OCI-LY1 (cell line): ENCODE measurements around the gene USP48.

Source experiments
- H2AFZ ChIP-seq: fragments of 200-600 bp; sonication (generic), shearing (Covaris generic); 2 replicates; pipeline ENCODE4 v1.6.0; 2014; ENCODE audit warnings: antibody characterized with exemption, mild to moderate bottlenecking, low read length
- H3F3A ChIP-seq: fragments of 200-600 bp; sonication (generic), shearing (Covaris generic); 2 replicates; pipeline ENCODE4 v1.6.0; 2014; ENCODE audit warnings: mild to moderate bottlenecking, antibody characterized with exemption, low read length, moderate library complexity; ENCODE audit not compliant: insufficient read depth
- H3K27ac ChIP-seq: fragments of 200-600 bp; sonication (generic); 2 replicates; pipeline ENCODE4 v1.5.1; 2014; ENCODE audit warnings: low read length, mixed run types, mild to moderate bottlenecking, low read depth; ENCODE audit not compliant: poor library complexity, severe bottlenecking
- H3K27me3 ChIP-seq: fragments of 200-600 bp; sonication (generic); 2 replicates; pipeline ENCODE4 v1.6.0; 2014; ENCODE audit warnings: antibody characterized with exemption, mild to moderate bottlenecking, low read length, moderate library complexity; ENCODE audit not compliant: insufficient read depth
- H3K36me3 ChIP-seq: fragments of 200-600 bp; sonication (generic); 2 replicates; pipeline ENCODE4 v1.6.1; 2014; ENCODE audit warnings: mild to moderate bottlenecking, antibody characterized with exemption, low read length, moderate library complexity, mixed read lengths; ENCODE audit not compliant: insufficient read depth
- H3K4me1 ChIP-seq: fragments of 200-600 bp; sonication (generic); 2 replicates; pipeline ENCODE4 v1.5.1; 2014; ENCODE audit warnings: mild to moderate bottlenecking, low read length, moderate library complexity; ENCODE audit not compliant: insufficient read depth, severe bottlenecking
- H3K4me2 ChIP-seq: fragments of 200-600 bp; sonication (generic), shearing (Covaris generic); 2 replicates; pipeline ENCODE4 v1.6.1; 2014; ENCODE audit warnings: low read length
- H3K4me3 ChIP-seq: fragments of 200-600 bp; sonication (generic); 2 replicates; pipeline ENCODE4 v1.5.1; 2014; ENCODE audit warnings: low read length, low read depth, mild to moderate bottlenecking, mixed read lengths; ENCODE audit not compliant: poor library complexity, severe bottlenecking
- H3K79me2 ChIP-seq: fragments of 200-600 bp; shearing (Covaris generic); 2 replicates; pipeline ENCODE4 v1.6.1; 2016; ENCODE audit warnings: mixed run types, low read length, mixed read lengths; ENCODE audit not compliant: insufficient read depth
- H3K9ac ChIP-seq: fragments of 200-600 bp; sonication (generic), shearing (Covaris generic); 2 replicates; pipeline ENCODE4 v1.6.1; 2014; ENCODE audit warnings: mild to moderate bottlenecking, low read length, mixed read lengths
- H3K9me2 ChIP-seq: fragments of 200-600 bp; sonication (generic), shearing (Covaris generic); 2 replicates; pipeline ENCODE4 v1.6.1; 2014; ENCODE audit warnings: low read depth, mild to moderate bottlenecking, low read length, mixed read lengths
- H3K9me3 ChIP-seq: fragments of 200-600 bp; shearing (Covaris generic); 2 replicates; pipeline ENCODE4 v1.6.1; 2014; ENCODE audit warnings: low read length, mixed read lengths
- H4K20me1 ChIP-seq: fragments of 200-600 bp; sonication (generic), shearing (Covaris generic); 2 replicates; pipeline ENCODE4 v1.6.0; 2016; ENCODE audit warnings: mild to moderate bottlenecking, low read length; ENCODE audit not compliant: insufficient read depth
- EZH2 ChIP-seq: fragments of 200-600 bp; sonication (generic), shearing (Covaris generic); IDR thresholded peaks from 2 replicates; pipeline ENCODE4 v1.8.0; 2017; ENCODE audit warnings: borderline replicate concordance, mixed run types, mild to moderate bottlenecking, antibody characterized with exemption, low read length, moderate library complexity, mixed read lengths
- TF ChIP-seq, protein P1 (sequence below): fragments of 200-600 bp; sonication (generic), shearing (Covaris generic); IDR thresholded peaks from 2 replicates; pipeline ENCODE4 v1.5.1; 2017; ENCODE audit warnings: mild to moderate bottlenecking, antibody characterized with exemption, low read length, moderate library complexity, mixed read lengths

The USP48 gene

DNA sequence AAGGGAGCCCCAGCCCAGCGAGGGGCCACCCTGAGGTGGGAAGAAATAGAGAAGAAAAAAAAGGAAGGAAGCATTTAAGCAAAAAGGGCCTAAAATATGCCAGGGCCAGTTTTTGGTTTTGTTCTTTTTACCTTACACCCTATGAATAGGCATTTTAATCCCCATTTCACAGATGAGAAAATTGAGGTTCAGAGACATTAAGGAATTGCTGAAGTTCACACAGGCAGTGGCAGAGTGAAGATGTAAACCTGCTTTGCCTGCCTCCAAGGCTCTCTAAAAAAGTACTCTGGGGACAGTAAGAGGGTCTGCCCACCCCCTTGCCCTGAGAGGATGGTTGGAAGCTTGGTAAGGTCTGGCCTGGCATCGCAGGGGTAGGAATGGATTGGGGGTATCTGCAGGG, 133.6 kb downstream of the USP48 start:
- TF ChIP-seq EZH2 = no peak
- TF ChIP-seq, protein P1, sequence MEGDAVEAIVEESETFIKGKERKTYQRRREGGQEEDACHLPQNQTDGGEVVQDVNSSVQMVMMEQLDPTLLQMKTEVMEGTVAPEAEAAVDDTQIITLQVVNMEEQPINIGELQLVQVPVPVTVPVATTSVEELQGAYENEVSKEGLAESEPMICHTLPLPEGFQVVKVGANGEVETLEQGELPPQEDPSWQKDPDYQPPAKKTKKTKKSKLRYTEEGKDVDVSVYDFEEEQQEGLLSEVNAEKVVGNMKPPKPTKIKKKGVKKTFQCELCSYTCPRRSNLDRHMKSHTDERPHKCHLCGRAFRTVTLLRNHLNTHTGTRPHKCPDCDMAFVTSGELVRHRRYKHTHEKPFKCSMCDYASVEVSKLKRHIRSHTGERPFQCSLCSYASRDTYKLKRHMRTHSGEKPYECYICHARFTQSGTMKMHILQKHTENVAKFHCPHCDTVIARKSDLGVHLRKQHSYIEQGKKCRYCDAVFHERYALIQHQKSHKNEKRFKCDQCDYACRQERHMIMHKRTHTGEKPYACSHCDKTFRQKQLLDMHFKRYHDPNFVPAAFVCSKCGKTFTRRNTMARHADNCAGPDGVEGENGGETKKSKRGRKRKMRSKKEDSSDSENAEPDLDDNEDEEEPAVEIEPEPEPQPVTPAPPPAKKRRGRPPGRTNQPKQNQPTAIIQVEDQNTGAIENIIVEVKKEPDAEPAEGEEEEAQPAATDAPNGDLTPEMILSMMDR = no peak
- Histone ChIP-seq H3K4me3 (no peak overlapping the region), H3K36me3 (no peaks in the 10 kb centered on the region), H4K20me1 (no peaks in the 10 kb centered on the region), H3K9me2 (no peaks in the 10 kb centered on the region), H3K27me3 (peaks cover 9% of the 10 kb centered on the region; the same call in 1 of the 2 replicates), H3K79me2 (no peaks in the 10 kb centered on the region), H3F3A (no peaks in the 10 kb centered on the region), H3K9me3 (no peaks in the 10 kb centered on the region), H3K9ac (no peak overlapping the region), H3K4me1 (peaks cover 7% of the 10 kb centered on the region), H3K27ac (no peak overlapping the region), H3K4me2 (no peak overlapping the region), H2AFZ (no peak overlapping the region)

DNA sequence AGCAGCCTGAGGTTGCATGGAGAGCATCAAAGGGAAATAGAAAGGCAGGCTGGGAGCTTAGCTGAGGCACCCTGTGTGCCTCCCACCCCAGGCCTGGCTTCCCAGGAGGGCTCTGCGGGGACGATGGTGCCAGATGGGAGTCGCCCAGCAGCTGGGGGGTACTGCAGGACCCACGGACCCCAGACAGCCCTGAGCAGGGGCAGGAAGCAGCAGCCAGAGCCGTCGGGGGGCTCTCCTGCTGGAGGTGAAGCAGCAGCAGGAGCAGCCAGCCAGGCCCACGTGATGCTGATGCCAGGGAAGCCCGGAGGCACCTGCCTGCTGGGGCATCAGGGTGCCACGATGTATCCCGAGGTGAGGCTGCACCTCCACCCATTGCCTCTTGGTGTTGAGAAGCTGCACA, 134.2 kb downstream of the USP48 start:
- peaks cover 7% of the 10 kb centered on the region for H3K4me1 ChIP-seq
- H3K4me2 ChIP-seq = no peak overlapping the region
- H3K27me3 ChIP-seq = peaks cover 9% of the 10 kb centered on the region; the same call in 1 of the 2 replicates
- no peak overlapping the region for H3K9ac ChIP-seq
- H3K36me3 ChIP-seq = no peaks in the 10 kb centered on the region
- H3K27ac ChIP-seq = no peak overlapping the region
- H3K4me3 ChIP-seq = no peak overlapping the region
- TF ChIP-seq, protein P1 = no peak
- TF ChIP-seq EZH2 = no peak
- H2AFZ ChIP-seq = no peak overlapping the region
- H3F3A ChIP-seq = no peaks in the 10 kb centered on the region
- H3K9me2 ChIP-seq = no peaks in the 10 kb centered on the region
- no peaks in the 10 kb centered on the region for H3K9me3 ChIP-seq
- no peaks in the 10 kb centered on the region for H4K20me1 ChIP-seq
- H3K79me2 ChIP-seq = no peaks in the 10 kb centered on the region

DNA sequence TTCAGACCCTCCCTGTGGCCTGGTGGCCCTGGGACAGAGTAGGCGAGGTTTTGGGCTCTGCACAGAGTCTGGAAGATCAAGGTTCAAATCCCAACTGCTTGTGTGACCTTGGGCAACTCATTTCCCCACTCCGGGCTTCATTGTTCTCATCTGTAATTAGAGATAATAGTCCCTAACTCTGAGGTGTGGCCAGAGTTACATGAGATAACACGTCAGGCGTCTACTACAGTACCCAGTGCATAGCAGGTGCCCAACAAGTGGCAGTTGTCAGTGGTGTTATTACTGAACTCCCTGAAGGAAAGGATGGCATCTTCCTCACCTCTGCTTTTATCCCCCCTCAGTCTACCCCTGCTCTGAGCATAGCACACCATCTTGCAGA, 134.6 kb downstream of the USP48 start:
- Histone ChIP-seq H3K4me2 (no peak overlapping the region), H2AFZ (no peak overlapping the region), H3K9ac (no peak overlapping the region), H3K27ac (no peak overlapping the region), H4K20me1 (no peaks in the 10 kb centered on the region), H3K36me3 (no peaks in the 10 kb centered on the region), H3F3A (no peaks in the 10 kb centered on the region), H3K4me3 (no peak overlapping the region), H3K9me2 (no peaks in the 10 kb centered on the region), H3K9me3 (no peaks in the 10 kb centered on the region), H3K4me1 (peaks cover 7% of the 10 kb centered on the region), H3K27me3 (peaks cover 9% of the 10 kb centered on the region; the same call in 1 of the 2 replicates), H3K79me2 (no peaks in the 10 kb centered on the region)
- no peak for TF ChIP-seq EZH2
- TF ChIP-seq, protein P1 = no peak
